GM19099 (cell line): ENCODE results near the gene WDR86.

Experiments used
- POLR2A ChIP-seq: IDR thresholded peaks from 3 replicates; pipeline ENCODE4 v1.6.1; 2011; ENCODE audit warnings: low read depth; ENCODE audit not compliant: insufficient read length; ENCODE audit errors: extremely low read depth

The WDR86 gene

GRCh38 chr7:151378496-151379192 is 31.2 kb downstream of the WDR86 start:
- TF ChIP-seq POLR2A = no peak

GRCh38 chr7:151378011-151378410 is 31.8 kb downstream of the WDR86 start:
- no peak for TF ChIP-seq POLR2A

GRCh38 chr7:151377406-151377805 is 32.4 kb downstream of the WDR86 start:
- no peak for TF ChIP-seq POLR2A

GRCh38 chr7:151376218-151376902 is 33.5 kb downstream of the WDR86 start:
- no peak for TF ChIP-seq POLR2A

- TF ChIP-seq POLR2A = no peak
Measured at GRCh38 chr7:151375530-151376217, 34.2 kb downstream of the WDR86 start.

GRCh38 chr7:151374726-151375125 is 35.1 kb downstream of the WDR86 start:
- no peak for TF ChIP-seq POLR2A

GRCh38 chr7:151374139-151374538 is 35.7 kb downstream of the WDR86 start:
- TF ChIP-seq POLR2A = no peak

- TF ChIP-seq POLR2A = no peak
Measured at GRCh38 chr7:151373599-151373998, 36.2 kb downstream of the WDR86 start.

- no peak for TF ChIP-seq POLR2A
Measured at GRCh38 chr7:151372612-151373265, 37.1 kb downstream of the WDR86 start.

- no peak for TF ChIP-seq POLR2A
Measured at GRCh38 chr7:151371266-151371665, 38.6 kb downstream of the WDR86 start.

- TF ChIP-seq POLR2A = no peak
Measured at GRCh38 chr7:151368136-151368571, 41.7 kb downstream of the WDR86 start.

- no peak for TF ChIP-seq POLR2A
Measured at GRCh38 chr7:151367284-151367683, 42.6 kb downstream of the WDR86 start.

GRCh38 chr7:151366880-151367222 is 43.0 kb downstream of the WDR86 start:
- no peak for TF ChIP-seq POLR2A

- TF ChIP-seq POLR2A = no peak
Measured at GRCh38 chr7:151366166-151366879, 43.5 kb downstream of the WDR86 start.

- TF ChIP-seq POLR2A = no peak
Measured at GRCh38 chr7:151363182-151363581, 46.7 kb downstream of the WDR86 start.
